Muscle of leg (tissue), 11 donors: Measurements from ENCODE around the gene FGFRL1. TPM values are rescaled to one million over a fixed set of nuclear protein-coding genes. Genes with fewer than 3 reads are reported as not detected.

Experiments used
- DNase-seq: peaks from one replicate; pipeline ENCODE4 v3.0.0; 2013
- H3K27ac ChIP-seq: one replicate; pipeline ENCODE4 v1.5.1; 2013; ENCODE audit warnings: mild to moderate bottlenecking, low read length, control low read depth
- H3K27me3 ChIP-seq: one replicate; pipeline ENCODE4 v1.6.1; 2013; ENCODE audit warnings: low read length; ENCODE audit not compliant: control insufficient read depth, insufficient read depth
- H3K36me3 ChIP-seq: one replicate; pipeline ENCODE4 v1.6.1; 2013; ENCODE audit warnings: low read length; ENCODE audit not compliant: control insufficient read depth, insufficient read depth
- H3K4me1 ChIP-seq: one replicate; pipeline ENCODE4 v1.6.1; 2013; ENCODE audit warnings: low read length; ENCODE audit not compliant: control insufficient read depth, insufficient read depth
- H3K4me3 ChIP-seq: one replicate; pipeline ENCODE4 v1.5.1; 2013; ENCODE audit warnings: low read length, control low read depth
- H3K9me3 ChIP-seq: replicated peaks from 2 replicates; pipeline ENCODE4 v1.6.1; 2013; ENCODE audit warnings: low read depth, low read length; ENCODE audit not compliant: control insufficient read depth
- WGBS: methylation state at CpG from one replicate; pipeline ENCODE4 v1.1.5; 2013; ENCODE audit warnings: missing lambda C conversion rate; ENCODE audit not compliant: insufficient coverage; 5-methylcytosine and 5-hydroxymethylcytosine counted together
- polyA plus RNA-seq, 8 donors: library from polyadenylated mRNA; unstranded; fragments of 120-200 nt; gene quantifications; one replicate each; pipeline versions ENCODE4 v1.2.1 to v1.2.3, GENCODE V29; 2013; ENCODE audit warnings: inconsistent platforms in 1 of 8, low replicate concordance in 1 of 8; ENCODE audit not compliant: insufficient read length in 8 of 8, insufficient read depth in 1 of 8
- total RNA-seq: library from RNA; stranded (reverse); fragments of 120-200 nt; gene quantifications from one replicate; pipeline ENCODE4 v1.2.4, GENCODE V29; 2013

FGFRL1 gene
- total and polyA plus RNA-seq, 9 donors: 90.4 to 203 (median 170) TPM

- 82% methylated on average over 47 of the region's 48 CpGs for WGBS
- Histone ChIP-seq H3K9me3 (no peaks in the 10 kb centered on the region), H3K4me3 (no peak overlapping the region), H3K36me3 (peaks cover 20% of the 10 kb centered on the region), H3K4me1 (peaks cover 5% of the 10 kb centered on the region), H3K27me3 (peaks cover 25% of the 10 kb centered on the region), H3K27ac (no peak overlapping the region)
- no peak for DNase-seq
These were observed 44.9 kb upstream of the FGFRL1 start for GRCh38 chr4:966266-967112.

DNA sequence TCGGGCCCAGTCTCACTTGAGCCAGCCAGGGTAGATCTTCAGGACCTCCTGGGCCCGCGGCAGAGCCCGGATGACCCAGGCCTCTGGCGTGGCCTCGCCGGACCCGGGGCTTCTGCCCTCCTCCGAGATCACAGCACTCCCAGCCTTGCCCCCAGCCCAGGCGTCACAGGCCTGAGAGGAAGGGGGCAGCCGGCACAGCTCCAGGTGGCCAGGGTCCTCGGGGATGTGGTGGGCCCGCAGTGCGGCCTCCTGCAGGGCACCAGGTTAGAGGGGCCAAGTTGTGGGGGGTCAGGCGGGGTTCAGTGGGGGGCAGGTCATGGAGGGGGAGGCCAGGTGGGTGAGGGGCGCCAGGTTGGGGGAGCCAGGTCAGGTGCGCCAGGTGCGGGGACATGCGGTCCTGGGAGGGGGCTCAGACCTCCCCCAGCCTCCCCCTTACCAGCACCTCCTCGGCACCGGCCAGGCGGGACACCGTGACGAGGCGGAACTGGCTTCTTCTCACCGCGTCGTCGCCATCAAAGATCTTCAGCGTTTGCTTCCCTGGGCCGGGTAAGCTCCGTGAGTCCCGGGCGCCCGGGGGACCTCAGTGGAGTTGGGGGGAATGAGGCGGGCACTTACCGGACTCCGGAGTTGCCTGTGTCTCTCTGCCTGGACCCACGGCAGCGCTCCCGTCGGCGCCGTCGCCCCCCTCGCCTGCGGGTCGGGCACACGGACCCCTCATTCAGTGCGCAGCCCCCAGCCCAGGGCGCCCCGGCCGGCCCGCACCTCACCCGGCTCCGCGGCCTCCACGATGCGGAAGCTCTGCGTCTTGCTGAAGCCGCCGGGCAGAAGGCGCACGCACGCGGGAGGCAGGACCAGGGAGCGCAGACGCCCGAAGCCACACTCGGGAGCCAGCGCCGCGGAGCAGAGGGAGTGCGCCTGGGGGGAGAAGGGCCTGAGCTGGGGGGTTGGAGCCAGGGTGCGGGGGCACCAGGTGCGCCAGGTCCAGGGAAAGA lies 44.0 kb upstream of the FGFRL1 start:
- Histone ChIP-seq H3K27ac (no peak overlapping the region), H3K4me1 (peaks cover 14% of the 10 kb centered on the region), H3K9me3 (no peaks in the 10 kb centered on the region), H3K4me3 (no peak overlapping the region), H3K27me3 (peaks cover 29% of the 10 kb centered on the region), H3K36me3 (peaks cover 14% of the 10 kb centered on the region)
- no peak for DNase-seq
- 21% methylated on average over 63 of the region's 76 CpGs for WGBS

DNA sequence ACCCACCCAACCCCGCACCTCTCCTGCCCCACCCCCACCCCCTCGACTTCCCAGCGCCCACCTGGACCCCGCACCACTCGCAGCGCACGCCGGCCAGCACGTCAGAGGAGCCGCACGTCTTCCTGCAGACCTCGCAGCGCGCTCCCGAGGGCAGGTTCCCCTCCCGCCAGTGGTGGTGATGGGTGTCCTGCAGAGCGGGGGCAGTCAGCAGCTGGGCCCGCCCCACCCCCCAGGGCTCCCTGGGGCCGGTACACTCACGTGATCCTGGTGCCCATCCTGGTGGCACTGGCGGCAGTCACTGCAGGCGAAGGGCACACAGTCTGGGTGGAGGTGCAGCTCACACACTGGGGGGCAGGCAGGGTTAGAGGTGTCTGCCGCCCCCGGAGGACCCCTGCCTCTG lies 43.2 kb upstream of the FGFRL1 start:
- peaks cover 6% of the 10 kb centered on the region for H3K36me3 ChIP-seq
- no peak overlapping the region for H3K27ac ChIP-seq
- no peak overlapping the region for H3K4me3 ChIP-seq
- peaks cover 18% of the 10 kb centered on the region for H3K4me1 ChIP-seq
- peaks cover 29% of the 10 kb centered on the region for H3K27me3 ChIP-seq
- 21% methylated on average over 8 of the region's 24 CpGs for WGBS
- H3K9me3 ChIP-seq: no peaks in the 10 kb centered on the region
- no peak for DNase-seq

- H3K4me3 ChIP-seq: no peak overlapping the region
- H3K27ac ChIP-seq: no peak overlapping the region
- no peak for DNase-seq
- 56% methylated on average over 20 of the region's 23 CpGs for WGBS
- H3K27me3 ChIP-seq: peaks cover 29% of the 10 kb centered on the region
- no peaks in the 10 kb centered on the region for H3K9me3 ChIP-seq
- peaks cover 6% of the 10 kb centered on the region for H3K36me3 ChIP-seq
- peaks cover 18% of the 10 kb centered on the region for H3K4me1 ChIP-seq
These were observed 42.6 kb upstream of the FGFRL1 start for GRCh38 chr4:968621-969394.

DNA sequence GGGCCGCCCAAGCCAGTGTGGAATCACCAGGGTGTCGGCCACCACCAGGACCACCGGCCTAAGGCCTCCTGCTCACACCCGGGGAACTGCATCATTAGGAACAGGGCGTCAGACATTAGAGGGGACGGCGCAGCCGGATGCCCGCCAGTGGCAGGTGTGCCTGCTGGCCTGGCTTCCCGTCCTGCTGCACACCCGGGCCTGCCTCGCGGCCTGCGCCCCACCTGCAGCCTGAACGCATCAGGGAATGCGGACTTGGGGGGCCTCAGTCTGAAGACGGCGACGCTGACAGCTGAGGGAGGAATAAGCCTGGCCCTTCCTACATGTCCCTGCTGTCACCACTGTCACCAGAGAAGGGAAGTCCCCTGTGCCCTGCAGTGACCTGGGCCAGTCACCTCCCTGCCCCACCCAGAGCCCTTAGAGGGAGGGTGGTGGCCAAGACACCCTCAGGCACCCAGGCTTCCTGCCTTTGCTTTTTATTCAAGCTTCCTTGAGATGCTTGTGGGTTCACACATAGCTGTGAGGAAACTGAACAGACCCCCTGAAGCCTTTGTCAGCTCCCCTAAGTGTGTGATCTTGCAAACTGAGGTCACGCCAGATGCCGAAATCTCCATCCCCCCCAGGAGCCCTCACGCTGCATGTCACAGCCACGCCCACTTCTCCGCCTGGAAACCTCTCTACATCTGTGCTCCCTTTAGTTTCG lies 41.2 kb upstream of the FGFRL1 start:
- H3K36me3 ChIP-seq: peaks cover 3% of the 10 kb centered on the region
- peaks cover 18% of the 10 kb centered on the region for H3K4me1 ChIP-seq
- WGBS: 75% methylated on average over 19 of the region's 25 CpGs
- H3K27ac ChIP-seq: no peak overlapping the region
- no peak for DNase-seq
- H3K27me3 ChIP-seq: peaks cover 29% of the 10 kb centered on the region
- H3K4me3 ChIP-seq: no peak overlapping the region
- H3K9me3 ChIP-seq: no peaks in the 10 kb centered on the region

DNA sequence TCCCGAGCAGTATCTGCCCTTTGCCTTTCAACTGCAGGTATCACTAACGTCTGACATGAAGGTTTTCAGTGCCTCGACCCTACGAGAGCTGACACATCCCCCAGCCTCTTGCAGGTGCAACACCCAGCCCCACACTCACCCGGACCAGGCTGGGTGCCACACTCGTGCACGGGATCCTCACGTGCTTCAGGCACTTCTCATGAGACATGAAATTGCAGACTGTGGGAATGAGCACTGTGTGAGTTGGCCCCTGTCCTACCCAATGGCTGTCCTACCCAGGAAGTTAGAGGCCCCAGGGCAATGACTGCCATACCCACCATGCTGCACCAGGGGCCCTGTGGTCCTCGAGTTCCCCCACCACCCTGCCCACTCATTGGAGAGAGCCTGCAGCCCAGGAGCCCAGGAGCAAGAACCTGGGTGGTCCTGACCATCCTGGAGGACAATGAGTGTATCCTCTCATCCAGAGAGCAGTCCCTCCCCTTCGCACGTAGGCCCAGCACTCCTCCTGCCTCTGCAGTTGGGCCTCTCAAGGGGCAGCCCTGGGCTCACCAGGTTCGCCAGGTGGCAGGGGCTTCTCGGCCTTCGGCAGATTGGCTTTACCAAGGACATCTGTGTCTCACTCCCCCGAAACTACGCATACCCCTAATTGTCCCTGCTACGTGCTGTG lies 40.4 kb upstream of the FGFRL1 start:
- no peak overlapping the region for H3K4me3 ChIP-seq
- 66% methylated on average over 13 of the region's 17 CpGs for WGBS

GRCh38 chr4:971666-972500 lies 39.5 kb upstream of the FGFRL1 start:
- H3K9me3 ChIP-seq: no peaks in the 10 kb centered on the region
- WGBS: 67% methylated on average over 23 of the region's 24 CpGs
- no peaks in the 10 kb centered on the region for H3K36me3 ChIP-seq
- no peak overlapping the region for H3K27ac ChIP-seq
- peak overlapping the region; percentile 53 for H3K4me3 ChIP-seq
- peaks cover 18% of the 10 kb centered on the region for H3K4me1 ChIP-seq
- peaks cover 29% of the 10 kb centered on the region for H3K27me3 ChIP-seq
- no peak for DNase-seq

More for the DNA sequence above, 40.4 kb upstream of the FGFRL1 start:
- Histone ChIP-seq H3K9me3 (no peaks in the 10 kb centered on the region), H3K27ac (no peak overlapping the region), H3K27me3 (peaks cover 29% of the 10 kb centered on the region), H3K4me1 (peaks cover 18% of the 10 kb centered on the region), H3K36me3 (peaks cover 1% of the 10 kb centered on the region)
- no peak for DNase-seq

DNA sequence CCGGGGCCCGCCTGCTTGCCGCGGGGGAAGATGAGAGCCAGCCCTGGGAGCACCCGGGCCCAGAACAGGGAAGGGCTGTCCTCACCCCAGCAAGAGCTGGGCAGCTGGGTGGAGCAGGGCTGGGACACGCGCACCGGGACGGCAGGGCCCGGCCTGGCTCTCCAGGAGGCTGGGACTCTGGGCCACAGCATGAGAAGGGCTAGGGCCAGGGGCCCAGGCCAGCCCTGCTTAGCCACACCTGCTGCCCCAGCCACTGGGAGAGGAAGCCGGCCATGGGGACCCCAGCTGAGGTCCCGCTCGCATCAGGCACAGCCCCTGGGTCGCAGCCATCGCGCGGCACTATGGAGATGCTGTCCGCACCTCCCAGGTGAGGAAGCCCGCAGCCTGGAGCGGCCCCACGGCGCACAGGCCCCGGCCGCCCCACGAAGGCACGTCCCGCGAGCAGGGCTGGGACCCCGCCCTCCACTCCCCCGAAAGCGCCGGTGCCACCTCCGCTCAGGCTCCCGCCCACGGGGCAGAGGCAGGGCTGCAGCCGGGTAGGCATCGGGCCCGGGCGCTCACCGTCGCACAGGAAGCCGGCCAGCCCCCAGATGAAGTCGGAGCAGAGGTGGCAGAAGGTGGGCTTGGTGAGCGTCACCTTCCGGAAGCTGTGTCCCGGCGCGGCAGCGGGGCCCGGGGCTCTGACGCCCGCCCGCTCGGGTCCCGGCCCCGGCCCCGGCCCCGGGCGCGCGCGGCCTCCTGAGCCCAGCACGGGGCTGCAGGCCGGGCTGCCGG lies 38.6 kb upstream of the FGFRL1 start:
- DNase-seq: no peak

More for the DNA sequence above, 38.6 kb upstream of the FGFRL1 start:
- Histone ChIP-seq H3K27ac (no peak overlapping the region), H3K4me3 (peak overlapping the region; percentile 53), H3K36me3 (no peaks in the 10 kb centered on the region), H3K4me1 (peaks cover 17% of the 10 kb centered on the region), H3K9me3 (no peaks in the 10 kb centered on the region), H3K27me3 (peaks cover 20% of the 10 kb centered on the region)
- under 1% methylated on average over 65 of the region's 65 CpGs for WGBS
